HCT116 (cell line): Measurements from ENCODE around the gene COG8. TPM values are rescaled to one million over a fixed set of nuclear protein-coding genes. Genes with fewer than 3 reads are reported as not detected.

Source experiments
- ATAC-seq: fragments of 200-7000 bp; cut with Tn5 transposase; 2 replicates; pipeline ENCODE4 v1.9.1; 2020; ENCODE audit warnings: mild to moderate bottlenecking, moderate library complexity
- BruUV-seq: library from RNA; stranded (reverse); fragments of 400-500 nt; replicated peaks from 2 replicates; lab custom pipeline; 2021; lab: Mats Ljungman, UMichigan
- CTCF ChIA-PET: fragments of 300-600 bp; sonication (Branson Sonifier 250); formaldehyde crosslinking; loops from one replicate; lab custom pipeline; 2021; ENCODE audit warnings: antibody characterized with exemption; lab: Charles Lee
- POLR2A ChIA-PET: fragments of 300-600, 350-600 bp; sonication (Branson Sonifier 250); formaldehyde crosslinking; loops from one replicate; lab custom pipeline; 2021; ENCODE audit warnings: antibody characterized with exemption; lab: Charles Lee
- RAD21 ChIA-PET, 2 experiments: fragments of 300-600 bp; sonication (Branson Sonifier 250); formaldehyde crosslinking; loops; one replicate each; lab custom pipeline; 2023; ENCODE audit warnings: low total read pairs in 2 of 2; ENCODE audit not compliant: uncharacterized antibody in 2 of 2, unreplicated experiment in 2 of 2, low non-redundant PET in 1 of 2; lab: Charles Lee
- DNase-seq: peaks from one replicate; pipeline ENCODE4 v3.0.0-alpha.2; 2010; ENCODE audit warnings: low read depth, low spot score
- H2AFZ ChIP-seq: fragments of 200-600 bp; shearing (Covaris generic), sonication (generic); 2 replicates; pipeline ENCODE4 v1.6.1; 2017; ENCODE audit warnings: low read depth, mixed run types, mixed read lengths, antibody characterized with exemption, low read length; ENCODE audit not compliant: poor library complexity, severe bottlenecking
- H3K27ac ChIP-seq: 2 replicates; pipeline ENCODE4 v1.5.1; 2012; ENCODE audit warnings: low read depth, low read length
- H3K27me3 ChIP-seq: fragments of 200-600 bp; sonication (generic); 2 replicates; pipeline ENCODE4 v1.6.1; 2016; ENCODE audit warnings: mixed run types, low read length, mixed read lengths; ENCODE audit not compliant: insufficient read depth
- H3K36me3 ChIP-seq, 2 experiments: fragments of 200-500 bp in 1 of 2; fragments of 200-600 bp in 1 of 2; sonication (Bioruptor generic) in 1 of 2; sonication (generic) in 1 of 2; 2 replicates each; pipeline versions ENCODE4 v1.5.1 to v1.6.1; 2014 to 2016; ENCODE audit warnings: low read length in 2 of 2, inconsistent platforms in 1 of 2, mixed read lengths in 1 of 2, mixed run types in 1 of 2; ENCODE audit not compliant: insufficient read depth in 2 of 2, control insufficient read depth in 1 of 2
- H3K4me1 ChIP-seq, 2 experiments: fragments of 200-600 bp in 1 of 2; sonication (generic) in 1 of 2; 2 replicates each; pipeline versions ENCODE4 v1.5.1 to v1.6.1; 2012 to 2017; ENCODE audit warnings: low read length in 2 of 2, inconsistent platforms in 1 of 2, mild to moderate bottlenecking in 1 of 2, mixed read lengths in 1 of 2, mixed run types in 1 of 2, moderate library complexity in 1 of 2; ENCODE audit not compliant: insufficient read depth in 2 of 2, control insufficient read depth in 1 of 2
- H3K4me2 ChIP-seq: fragments of 200-600 bp; sonication (generic); 2 replicates; pipeline ENCODE4 v1.6.1; 2017; ENCODE audit warnings: mixed run types, low read length, mixed read lengths
- H3K4me3 ChIP-seq, 2 experiments: fragments of 200-600 bp in 1 of 2; sonication (generic) in 1 of 2; replicated peaks in 1 of 2; 2 replicates each; pipeline ENCODE4 v1.5.1; 2011 to 2016; ENCODE audit warnings: low read length in 2 of 2, control low read depth in 1 of 2, low read depth in 1 of 2, mild to moderate bottlenecking in 1 of 2, mixed read lengths in 1 of 2, mixed run types in 1 of 2
- H3K79me2 ChIP-seq: fragments of 200-600 bp; sonication (generic); 2 replicates; pipeline ENCODE4 v1.6.1; 2017; ENCODE audit warnings: mild to moderate bottlenecking, mixed run types, low read length, moderate library complexity, mixed read lengths; ENCODE audit not compliant: insufficient read depth
- H3K9ac ChIP-seq: fragments of 200-600 bp; sonication (generic); 2 replicates; pipeline ENCODE4 v1.6.1; 2016; ENCODE audit warnings: low read length, mixed read lengths
- H3K9me2 ChIP-seq: fragments of 200-600 bp; sonication (generic), shearing (Covaris generic); 2 replicates; pipeline ENCODE4 v1.6.1; 2017; ENCODE audit warnings: mixed run types, mild to moderate bottlenecking, moderate library complexity; ENCODE audit not compliant: insufficient read depth
- H3K9me3 ChIP-seq, 2 experiments: fragments of 200-500 bp in 1 of 2; fragments of 200-600 bp in 1 of 2; sonication (Bioruptor generic) in 1 of 2; sonication (generic) in 1 of 2; 2 replicates each; pipeline ENCODE4 v1.6.1; 2014 to 2017; ENCODE audit warnings: low read length in 2 of 2, mixed read lengths in 2 of 2, inconsistent platforms in 1 of 2, low read depth in 1 of 2, mild to moderate bottlenecking in 1 of 2, mixed run types in 1 of 2, moderate library complexity in 1 of 2; ENCODE audit not compliant: control insufficient read depth in 1 of 2, insufficient read depth in 1 of 2
- H4K20me1 ChIP-seq: fragments of 200-600 bp; sonication (generic), shearing (Covaris generic); 2 replicates; pipeline ENCODE4 v1.6.1; 2017; ENCODE audit warnings: mixed run types, mild to moderate bottlenecking, moderate library complexity; ENCODE audit not compliant: insufficient read depth
- ATF3 ChIP-seq: IDR thresholded peaks from 2 replicates; pipeline ENCODE4 v1.6.1; 2012
- CBX3 ChIP-seq: IDR thresholded peaks from 2 replicates; pipeline ENCODE4 v1.6.1; 2012; ENCODE audit warnings: low read depth
- CEBPB ChIP-seq: IDR thresholded peaks from 2 replicates; pipeline ENCODE4 v1.6.1; 2012; ENCODE audit warnings: low read depth
- CTCF ChIP-seq, 3 experiments: fragments of 200-600 bp in 1 of 3; sonication (generic) in 1 of 3; IDR thresholded peaks in 2 of 3; conservative IDR thresholded peaks in 1 of 3; 2 replicates each; pipeline ENCODE4 v1.5.1; 2012 to 2017; ENCODE audit warnings: low read depth in 2 of 3, low read length in 2 of 3, antibody characterized with exemption in 1 of 3, borderline replicate concordance in 1 of 3, control low read depth in 1 of 3, mild to moderate bottlenecking in 1 of 3, mixed read lengths in 1 of 3, mixed run types in 1 of 3, moderate library complexity in 1 of 3; ENCODE audit not compliant: insufficient read depth in 1 of 3
- EGR1 ChIP-seq: IDR thresholded peaks from 2 replicates; pipeline ENCODE4 v1.6.1; 2012; ENCODE audit warnings: low read depth
- ELF1 ChIP-seq: IDR thresholded peaks from 2 replicates; pipeline ENCODE4 v1.6.1; 2012; ENCODE audit warnings: low read depth, borderline replicate concordance
- FOSL1 ChIP-seq: IDR thresholded peaks from 2 replicates; pipeline ENCODE4 v1.6.1; 2012; ENCODE audit warnings: low read depth
- JUND ChIP-seq: IDR thresholded peaks from 2 replicates; pipeline ENCODE4 v1.6.1; 2012
- POLR2A ChIP-seq: IDR thresholded peaks from 2 replicates; pipeline ENCODE4 v1.7.0; 2011; ENCODE audit warnings: borderline replicate concordance; ENCODE audit not compliant: insufficient read depth, insufficient read length; ENCODE audit errors: extremely low read depth
- POLR2AphosphoS5 ChIP-seq: IDR thresholded peaks from 2 replicates; pipeline ENCODE4 v1.6.1; 2011; ENCODE audit warnings: mild to moderate bottlenecking, low read depth, low read length, moderate library complexity
- RAD21 ChIP-seq: IDR thresholded peaks from 2 replicates; pipeline ENCODE4 v1.6.1; 2012; ENCODE audit warnings: low read depth, mild to moderate bottlenecking
- REST ChIP-seq: IDR thresholded peaks from 2 replicates; pipeline ENCODE4 v1.6.1; 2012; ENCODE audit warnings: low read depth
- SRF ChIP-seq: IDR thresholded peaks from 2 replicates; pipeline ENCODE4 v1.6.1; 2012; ENCODE audit warnings: low read depth
- YY1 ChIP-seq: IDR thresholded peaks from 2 replicates; pipeline ENCODE4 v1.6.1; 2011; ENCODE audit warnings: low read length, low read depth, moderate library complexity, mild to moderate bottlenecking; ENCODE audit not compliant: insufficient replicate concordance; ENCODE audit errors: extremely low read depth
- ZBTB33 ChIP-seq: IDR thresholded peaks from 2 replicates; pipeline ENCODE4 v1.6.1; 2011; ENCODE audit warnings: mild to moderate bottlenecking, low read length, moderate library complexity; ENCODE audit not compliant: insufficient replicate concordance; ENCODE audit errors: extremely low read depth
- intact Hi-C: fragments of 100-400 bp; cut with micrococcal nuclease; formaldehyde crosslinking; loops from 2 replicates; pipeline ENCODE4 v1.10.0; 2022
- total RNA-seq: library from RNA; stranded (reverse); gene quantifications from one replicate; pipeline ENCODE4 v1.2.1, GENCODE V29; 2021; ENCODE audit not compliant: unreplicated experiment

Gene COG8
- total RNA-seq, 1 experiment from 2014 or later, result 50.3 TPM

- Histone ChIP-seq H3K27ac (no peak overlapping the region), H3K36me3 (peaks cover 56 to 65% of the 10 kb centered on the region in 2 experiments)
- POLR2A ChIA-PET, result no interaction called here
- TF ChIP-seq EGR1 (no peak), YY1 (no peak), CBX3 (no peak), POLR2A (no peak), SRF (no peak), CTCF (IDR thresholded peaks at IDR 0.05 in 2 of 3, conservative IDR thresholded peaks at IDR 0.05 in 1 of 3; ENCODE audit: borderline replicate concordance in 1 of 3, insufficient read depth in 1 of 3, low read depth in 2 of 3, low read length in 2 of 3) (no peak), RAD21 (no peak), FOSL1 (no peak), REST (no peak), ELF1 (no peak), ATF3 (no peak), CEBPB (no peak), POLR2AphosphoS5 (no peak), JUND (no peak), ZBTB33 (no peak)
- TF ChIP-seq, all 23 proteins: peak for 0
- Histone ChIP-seq H3K4me1 (no peaks in the 10 kb centered on the region), H3K9me3 (no peaks in the 10 kb centered on the region), H2AFZ (no peak overlapping the region), H3K4me3 (no peak overlapping the region), H4K20me1 (peaks cover 9% of the 10 kb centered on the region; the same call in 1 of the 2 replicates), H3K4me2 (no peak overlapping the region), H3K79me2 (peaks cover 74% of the 10 kb centered on the region), H3K27me3 (no peaks in the 10 kb centered on the region), H3K9me2 (no peaks in the 10 kb centered on the region), H3K9ac (no peak overlapping the region)
- no TSS peak for BruUV-seq
- intact Hi-C loops, result no loop called here
- ChIA-PET RAD21 (no interaction called here), CTCF (no interaction called here)
- no peak for ATAC-seq
- no peak for DNase-seq
Measured at GRCh38 chr16:69373019-69373418, 33.7 kb upstream of the COG8 start.
